ENCODE results near the gene NAXD.

- TF ChIP-seq ZNF8 (CRISPR knock-in tag; IDR thresholded peaks at IDR 0.05) (no peak), PPARA (CRISPR knock-in tag; IDR thresholded peaks at IDR 0.05; ENCODE audit: borderline replicate concordance) (no peak), RARB (CRISPR knock-in tag; IDR thresholded peaks at IDR 0.05) (no peak), ZFP3 (CRISPR knock-in tag; IDR thresholded peaks at IDR 0.05) (no peak), TOX (CRISPR knock-in tag; IDR thresholded peaks at IDR 0.05; ENCODE audit: borderline replicate concordance) (no peak), CREB5 (CRISPR knock-in tag; IDR thresholded peaks at IDR 0.05; ENCODE audit: low read depth) (no peak), BACH2 (CRISPR knock-in tag; IDR thresholded peaks at IDR 0.05; ENCODE audit: borderline replicate concordance) (no peak), ZNF70 (CRISPR knock-in tag; IDR thresholded peaks at IDR 0.05) (no peak), ARNTL (CRISPR knock-in tag; IDR thresholded peaks at IDR 0.05; ENCODE audit: borderline replicate concordance, low read depth) (no peak), OSR1 (CRISPR knock-in tag; IDR thresholded peaks at IDR 0.05) (no peak), ZFP30 (CRISPR knock-in tag; IDR thresholded peaks at IDR 0.05) (no peak)
These were observed 48.7 kb downstream of the NAXD start for GRCh38 chr13:110664041-110664440.

Data from SK-N-SH treated with all-trans-retinoic acid at 6 μM for 48 hours (cell line).